ENCODE results near the gene BRD7.

GRCh38 chr16:50384500-50385135 is 15.8 kb upstream of the BRD7 start:
- TF ChIP-seq CTCF (IDR thresholded peaks at IDR 0.05; ENCODE audit: poor library complexity), result no peak
- TF ChIP-seq EZH2phosphoT487 (IDR thresholded peaks at IDR 0.05; ENCODE audit: low read depth, severe bottlenecking, unreplicated experiment), result no peak
